ENCODE measurements around the gene METAP1D.
"Not testable (repeated sequence)": the region's sequence is repeated elsewhere in the genome, so short reads cannot be mapped to it uniquely, and the experiment has no call there.

DNA sequence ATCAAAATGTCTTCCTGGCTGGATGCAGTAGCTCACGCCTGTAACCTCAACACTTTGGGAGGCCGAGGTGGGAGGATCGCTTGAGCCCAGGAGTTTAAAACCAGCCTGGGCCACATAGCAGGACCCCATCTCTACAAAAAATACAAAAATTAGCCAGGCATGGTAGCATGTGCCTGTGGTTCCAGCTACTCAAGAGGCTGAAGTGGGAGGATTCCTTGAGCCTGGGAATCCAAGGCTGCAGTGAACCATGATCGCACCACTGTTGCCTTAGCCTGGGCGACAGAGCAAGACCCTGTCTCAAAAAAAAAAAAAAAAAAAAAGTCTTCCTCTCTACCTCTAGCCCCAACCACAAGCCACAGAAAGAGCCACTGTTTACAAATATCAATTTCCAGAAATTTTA, 60.4 kb downstream of the METAP1D start:
- TF ChIP-seq, protein P1, sequence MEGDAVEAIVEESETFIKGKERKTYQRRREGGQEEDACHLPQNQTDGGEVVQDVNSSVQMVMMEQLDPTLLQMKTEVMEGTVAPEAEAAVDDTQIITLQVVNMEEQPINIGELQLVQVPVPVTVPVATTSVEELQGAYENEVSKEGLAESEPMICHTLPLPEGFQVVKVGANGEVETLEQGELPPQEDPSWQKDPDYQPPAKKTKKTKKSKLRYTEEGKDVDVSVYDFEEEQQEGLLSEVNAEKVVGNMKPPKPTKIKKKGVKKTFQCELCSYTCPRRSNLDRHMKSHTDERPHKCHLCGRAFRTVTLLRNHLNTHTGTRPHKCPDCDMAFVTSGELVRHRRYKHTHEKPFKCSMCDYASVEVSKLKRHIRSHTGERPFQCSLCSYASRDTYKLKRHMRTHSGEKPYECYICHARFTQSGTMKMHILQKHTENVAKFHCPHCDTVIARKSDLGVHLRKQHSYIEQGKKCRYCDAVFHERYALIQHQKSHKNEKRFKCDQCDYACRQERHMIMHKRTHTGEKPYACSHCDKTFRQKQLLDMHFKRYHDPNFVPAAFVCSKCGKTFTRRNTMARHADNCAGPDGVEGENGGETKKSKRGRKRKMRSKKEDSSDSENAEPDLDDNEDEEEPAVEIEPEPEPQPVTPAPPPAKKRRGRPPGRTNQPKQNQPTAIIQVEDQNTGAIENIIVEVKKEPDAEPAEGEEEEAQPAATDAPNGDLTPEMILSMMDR (IDR thresholded peaks at IDR 0.05; ENCODE audit: insufficient read depth, low read length, poor library complexity, severe bottlenecking), result not testable (repeated sequence)
- not testable (repeated sequence) for TF ChIP-seq EZH2phosphoT487 (conservative IDR thresholded peaks at IDR 0.05; ENCODE audit: low read length)
